ENCODE measurements around the gene SCN9A.

SCN9A gene

GRCh38 chr2:166158546-166158945 is 217.2 kb downstream of the SCN9A start:
- Histone ChIP-seq H3K9ac (ENCODE audit: low read depth in 1 of 2, low read length in 2 of 2) (no peak overlapping the region), H3K36me3 (ENCODE audit: control insufficient read depth in 1 of 2, insufficient read depth in 2 of 2, low read length in 2 of 2) (no peaks in the 10 kb centered on the region), H3K27ac (ENCODE audit: low read depth, low read length) (no peak overlapping the region), H3K27me3 (ENCODE audit: control insufficient read depth in 1 of 2, insufficient read depth in 2 of 2, low read length in 2 of 2) (no peaks in the 10 kb centered on the region), H3K4me1 (ENCODE audit: control insufficient read depth in 1 of 2, insufficient read depth in 2 of 2, low read length in 2 of 2) (no peaks in the 10 kb centered on the region), H3K4me3 (ENCODE audit: low read depth in 1 of 2, low read length in 2 of 2) (no peak overlapping the region), H3K9me3 (ENCODE audit: control insufficient read depth in 1 of 2, low read length in 2 of 2) (no peaks in the 10 kb centered on the region)

DNA sequence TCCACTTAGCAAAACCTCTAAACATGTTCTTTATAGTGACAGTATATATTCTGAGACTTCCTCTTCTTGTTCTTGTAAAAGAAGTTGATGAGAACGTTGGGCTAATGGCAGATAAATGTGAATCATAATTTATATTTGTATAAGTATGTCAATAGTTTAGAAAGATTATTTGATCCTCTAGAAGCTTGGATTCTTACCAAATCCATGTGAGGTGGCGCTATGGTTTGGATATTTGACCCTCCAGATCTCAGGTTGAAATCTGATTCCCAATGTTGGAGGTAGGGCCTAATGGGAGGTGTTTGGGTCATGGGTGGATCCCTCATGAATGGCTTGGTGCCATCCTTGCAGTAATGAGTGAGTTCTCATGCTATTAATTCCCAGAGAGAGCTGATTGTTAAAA is 218.2 kb downstream of the SCN9A start:
- Histone ChIP-seq H3K27me3 (ENCODE audit: control insufficient read depth in 1 of 2, insufficient read depth in 2 of 2, low read length in 2 of 2) (no peaks in the 10 kb centered on the region), H3K27ac (ENCODE audit: low read depth, low read length) (no peak overlapping the region), H3K4me1 (ENCODE audit: control insufficient read depth in 1 of 2, insufficient read depth in 2 of 2, low read length in 2 of 2) (no peaks in the 10 kb centered on the region), H3K4me3 (ENCODE audit: low read depth in 1 of 2, low read length in 2 of 2) (no peak overlapping the region), H3K9ac (ENCODE audit: low read depth in 1 of 2, low read length in 2 of 2) (no peak overlapping the region), H3K36me3 (ENCODE audit: control insufficient read depth in 1 of 2, insufficient read depth in 2 of 2, low read length in 2 of 2) (no peaks in the 10 kb centered on the region), H3K9me3 (ENCODE audit: control insufficient read depth in 1 of 2, low read length in 2 of 2) (no peaks in the 10 kb centered on the region)

DNA sequence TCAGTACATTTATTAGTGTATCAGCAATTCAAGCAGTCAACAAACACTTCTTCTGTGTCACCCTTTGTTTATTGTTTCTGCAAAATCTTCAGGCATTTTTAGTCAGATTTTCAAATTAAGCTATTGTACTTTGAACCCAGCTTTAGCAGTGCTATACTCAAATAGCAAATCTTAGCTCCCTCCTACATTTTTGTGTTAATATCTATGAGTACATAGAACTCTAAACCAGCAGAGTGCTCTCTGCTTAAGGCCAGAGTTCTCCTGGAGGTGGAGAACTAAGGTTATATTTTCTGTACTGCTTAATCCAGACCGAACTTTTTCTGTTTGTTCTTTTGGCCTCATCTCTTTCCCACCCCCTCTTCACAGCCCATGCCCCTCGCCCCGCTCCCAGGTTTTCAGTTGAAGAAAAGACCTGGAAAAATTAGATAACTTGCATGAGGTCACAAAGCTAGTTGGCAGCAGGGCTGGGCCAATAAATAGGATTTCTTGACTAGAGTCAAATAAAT is 218.7 kb downstream of the SCN9A start:
- no peaks in the 10 kb centered on the region for H3K9me3 ChIP-seq (ENCODE audit: control insufficient read depth in 1 of 2, low read length in 2 of 2)
- H3K27ac ChIP-seq (ENCODE audit: low read depth, low read length), result no peak overlapping the region
- no peaks in the 10 kb centered on the region for H3K4me1 ChIP-seq (ENCODE audit: control insufficient read depth in 1 of 2, insufficient read depth in 2 of 2, low read length in 2 of 2)
- H3K27me3 ChIP-seq (ENCODE audit: control insufficient read depth in 1 of 2, insufficient read depth in 2 of 2, low read length in 2 of 2), result no peaks in the 10 kb centered on the region
- no peak overlapping the region for H3K9ac ChIP-seq (ENCODE audit: low read depth in 1 of 2, low read length in 2 of 2)
- no peak overlapping the region for H3K4me3 ChIP-seq (ENCODE audit: low read depth in 1 of 2, low read length in 2 of 2)
- H3K36me3 ChIP-seq (ENCODE audit: control insufficient read depth in 1 of 2, insufficient read depth in 2 of 2, low read length in 2 of 2), result no peaks in the 10 kb centered on the region

- no peaks in the 10 kb centered on the region for H3K4me1 ChIP-seq (ENCODE audit: control insufficient read depth in 1 of 2, insufficient read depth in 2 of 2, low read length in 2 of 2)
- no peak overlapping the region for H3K4me3 ChIP-seq (ENCODE audit: low read depth in 1 of 2, low read length in 2 of 2)
Observed at GRCh38 chr2:166155589-166155988, 220.2 kb downstream of the SCN9A start.

GRCh38 chr2:166154685-166155338 is 220.9 kb downstream of the SCN9A start:
- H3K27me3 ChIP-seq (ENCODE audit: control insufficient read depth in 1 of 2, insufficient read depth in 2 of 2, low read length in 2 of 2), result no peaks in the 10 kb centered on the region
- no peak overlapping the region for H3K9ac ChIP-seq (ENCODE audit: low read depth in 1 of 2, low read length in 2 of 2)
- H3K27ac ChIP-seq (ENCODE audit: low read depth, low read length), result no peak overlapping the region
- no peaks in the 10 kb centered on the region for H3K36me3 ChIP-seq (ENCODE audit: control insufficient read depth in 1 of 2, insufficient read depth in 2 of 2, low read length in 2 of 2)
- H3K4me1 ChIP-seq (ENCODE audit: control insufficient read depth in 1 of 2, insufficient read depth in 2 of 2, low read length in 2 of 2), result no peaks in the 10 kb centered on the region
- H3K9me3 ChIP-seq (ENCODE audit: control insufficient read depth in 1 of 2, low read length in 2 of 2), result no peaks in the 10 kb centered on the region
- no peak overlapping the region for H3K4me3 ChIP-seq (ENCODE audit: low read depth in 1 of 2, low read length in 2 of 2)

More at GRCh38 chr2:166155589-166155988, 220.2 kb downstream of the SCN9A start:
- Histone ChIP-seq H3K36me3 (ENCODE audit: control insufficient read depth in 1 of 2, insufficient read depth in 2 of 2, low read length in 2 of 2) (no peaks in the 10 kb centered on the region), H3K9me3 (ENCODE audit: control insufficient read depth in 1 of 2, low read length in 2 of 2) (no peaks in the 10 kb centered on the region), H3K9ac (ENCODE audit: low read depth in 1 of 2, low read length in 2 of 2) (no peak overlapping the region), H3K27ac (ENCODE audit: low read depth, low read length) (no peak overlapping the region), H3K27me3 (ENCODE audit: control insufficient read depth in 1 of 2, insufficient read depth in 2 of 2, low read length in 2 of 2) (no peaks in the 10 kb centered on the region)

- Histone ChIP-seq H3K27me3 (ENCODE audit: control insufficient read depth in 1 of 2, insufficient read depth in 2 of 2, low read length in 2 of 2) (no peaks in the 10 kb centered on the region), H3K4me1 (ENCODE audit: control insufficient read depth in 1 of 2, insufficient read depth in 2 of 2, low read length in 2 of 2) (no peaks in the 10 kb centered on the region), H3K9ac (ENCODE audit: low read depth in 1 of 2, low read length in 2 of 2) (no peak overlapping the region), H3K4me3 (ENCODE audit: low read depth in 1 of 2, low read length in 2 of 2) (no peak overlapping the region), H3K36me3 (ENCODE audit: control insufficient read depth in 1 of 2, insufficient read depth in 2 of 2, low read length in 2 of 2) (no peaks in the 10 kb centered on the region), H3K9me3 (ENCODE audit: control insufficient read depth in 1 of 2, low read length in 2 of 2) (no peaks in the 10 kb centered on the region), H3K27ac (ENCODE audit: low read depth, low read length) (no peak overlapping the region)
Observed at GRCh38 chr2:166152064-166152463, 223.7 kb downstream of the SCN9A start.

GRCh38 chr2:166148500-166149400 is 227.0 kb downstream of the SCN9A start:
- Histone ChIP-seq H3K36me3 (ENCODE audit: control insufficient read depth in 1 of 2, insufficient read depth in 2 of 2, low read length in 2 of 2) (no peaks in the 10 kb centered on the region), H3K9me3 (ENCODE audit: control insufficient read depth in 1 of 2, low read length in 2 of 2) (no peaks in the 10 kb centered on the region), H3K27ac (ENCODE audit: low read depth, low read length) (no peak overlapping the region), H3K9ac (ENCODE audit: low read depth in 1 of 2, low read length in 2 of 2) (no peak overlapping the region), H3K4me3 (ENCODE audit: low read depth in 1 of 2, low read length in 2 of 2) (no peak overlapping the region), H3K27me3 (ENCODE audit: control insufficient read depth in 1 of 2, insufficient read depth in 2 of 2, low read length in 2 of 2) (no peaks in the 10 kb centered on the region), H3K4me1 (ENCODE audit: control insufficient read depth in 1 of 2, insufficient read depth in 2 of 2, low read length in 2 of 2) (no peaks in the 10 kb centered on the region)

DNA sequence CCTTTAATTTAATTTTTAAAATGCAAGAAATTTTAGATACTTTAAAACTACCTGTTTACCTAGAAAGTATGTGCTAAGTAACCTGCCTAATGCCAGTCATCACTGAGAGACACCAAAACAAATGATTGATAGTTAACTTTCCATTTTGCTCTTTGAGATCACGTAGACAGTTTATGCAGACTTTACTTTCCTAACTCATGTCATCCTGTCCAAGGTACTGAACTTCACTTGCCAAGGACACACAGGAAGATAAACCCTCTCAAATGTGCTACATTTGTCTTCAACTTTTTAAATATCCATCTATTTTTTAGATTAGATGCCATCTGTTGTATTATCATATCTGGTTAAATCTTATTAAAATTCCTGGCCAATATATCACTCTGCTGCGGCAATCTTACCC is 227.9 kb downstream of the SCN9A start:
- Histone ChIP-seq H3K9me3 (ENCODE audit: control insufficient read depth in 1 of 2, low read length in 2 of 2) (no peaks in the 10 kb centered on the region), H3K27me3 (ENCODE audit: control insufficient read depth in 1 of 2, insufficient read depth in 2 of 2, low read length in 2 of 2) (no peaks in the 10 kb centered on the region), H3K9ac (ENCODE audit: low read depth in 1 of 2, low read length in 2 of 2) (no peak overlapping the region), H3K36me3 (ENCODE audit: control insufficient read depth in 1 of 2, insufficient read depth in 2 of 2, low read length in 2 of 2) (no peaks in the 10 kb centered on the region), H3K27ac (ENCODE audit: low read depth, low read length) (no peak overlapping the region), H3K4me1 (ENCODE audit: control insufficient read depth in 1 of 2, insufficient read depth in 2 of 2, low read length in 2 of 2) (no peaks in the 10 kb centered on the region), H3K4me3 (ENCODE audit: low read depth in 1 of 2, low read length in 2 of 2) (no peak overlapping the region)
